ENCODE results near the gene RIMS3.

- no peak for TF ChIP-seq CTCF (optimal IDR thresholded peaks at IDR 0.05 in 1 of 3, IDR thresholded peaks at IDR 0.05 in 1 of 3, conservative IDR thresholded peaks at IDR 0.05 in 1 of 3; ENCODE audit: extremely low read depth in 1 of 3, insufficient read depth in 2 of 3, low read length in 3 of 3)
- TF ChIP-seq EZH2 (IDR thresholded peaks at IDR 0.05; ENCODE audit: low read length) = no peak
Observed at GRCh38 chr1:40699787-40700186, 34.3 kb upstream of the RIMS3 start.

Data from keratinocyte (primary cell).